Thoracic aorta (tissue), 2 donors: ENCODE measurements around the gene MAG. TPM values are rescaled to one million over a fixed set of nuclear protein-coding genes. Genes with fewer than 3 reads are reported as not detected.

Experiments used
- ATAC-seq: fragments of 150-250 bp; one replicate; pipeline ENCODE4 v1.8.0; 2017; ENCODE audit warnings: low read depth; ENCODE audit not compliant: insufficient number of reproducible peaks, low FRiP score
- DNase-seq: peaks from one replicate; pipeline ENCODE4 v3.0.0-alpha.2; 2020; ENCODE audit warnings: low spot score
- H3K27ac ChIP-seq, 2 donors: fragments of 200-600 bp; sonication (generic); 1 replicate in 1 of 2; 2 replicates in 1 of 2; pipeline ENCODE4 v1.5.1; 2016; ENCODE audit warnings: mild to moderate bottlenecking in 2 of 2, moderate library complexity in 2 of 2
- H3K27me3 ChIP-seq: fragments of 200-600 bp; sonication (generic); replicated peaks from 2 replicates; pipeline ENCODE4 v1.6.0; 2016; ENCODE audit warnings: mild to moderate bottlenecking; ENCODE audit not compliant: insufficient read depth
- H3K36me3 ChIP-seq: fragments of 200-600 bp; sonication (generic); one replicate; pipeline ENCODE4 v1.5.1; 2016
- H3K4me1 ChIP-seq, 2 donors: fragments of 200-600 bp; sonication (generic); 1 replicate in 1 of 2; 2 replicates in 1 of 2; pipeline versions ENCODE4 v1.5.1 to v1.6.0; 2016; ENCODE audit warnings: low read depth in 2 of 2, mild to moderate bottlenecking in 1 of 2; ENCODE audit not compliant: control insufficient read depth in 1 of 2
- H3K4me3 ChIP-seq: fragments of 200-600 bp; sonication (generic); 2 replicates; pipeline ENCODE4 v1.5.1; 2016; ENCODE audit warnings: mild to moderate bottlenecking
- H3K9me3 ChIP-seq: fragments of 200-600 bp; sonication (generic); 2 replicates; pipeline ENCODE4 v1.5.1; 2016
- CTCF ChIP-seq: fragments of 200-600 bp; sonication (generic); IDR thresholded peaks from one replicate; pipeline ENCODE4 v1.5.1; 2019; ENCODE audit warnings: antibody characterized with exemption
- total RNA-seq, 2 donors: library from RNA; depleted of rRNA; stranded (reverse); fragments of >200 nt; gene quantifications; one replicate each; pipeline versions ENCODE4 v1.1.0 to v1.2.3, GENCODE V29; 2016

The MAG gene
- total RNA-seq, 2 donors from 2014 or later, result 2.8 TPM; not detected in 1

GRCh38 chr19:35269438-35270117 is 22.4 kb upstream of the MAG start:
- TF ChIP-seq CTCF, result peak; percentile 77
- Histone ChIP-seq H3K9me3 (no peaks in the 10 kb centered on the region), H3K27ac (peak overlapping the region; percentile 77), H3K36me3 (peaks cover 30% of the 10 kb centered on the region), H3K4me3 (peak overlapping the region; percentile 81), H3K27me3 (no peaks in the 10 kb centered on the region), H3K4me1 (peaks cover 21 to 33% of the 10 kb centered on the region in 2 donors)
- no peak for DNase-seq
- no peak for ATAC-seq

DNA sequence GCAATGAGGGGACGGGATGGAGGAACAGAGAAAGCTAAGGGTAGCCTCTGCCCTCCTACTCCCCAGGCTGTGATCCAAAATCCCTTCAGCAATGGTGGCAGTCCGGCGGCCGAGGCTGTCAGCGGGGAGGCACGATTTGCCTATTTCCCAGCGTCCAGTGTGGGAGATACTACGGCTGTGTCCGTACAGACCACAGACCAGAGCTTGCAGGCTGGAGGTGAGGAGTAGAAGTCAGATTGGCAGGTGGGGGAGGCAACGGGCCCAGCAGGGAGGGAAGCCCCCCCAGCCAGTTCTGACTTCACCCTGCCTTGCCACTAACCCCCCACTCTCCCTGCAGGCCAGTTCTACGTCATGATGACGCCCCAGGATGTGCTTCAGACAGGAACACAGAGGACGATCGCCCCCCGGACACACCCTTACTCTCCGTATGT is 21.6 kb upstream of the MAG start:
- H3K36me3 ChIP-seq, result peaks cover 30% of the 10 kb centered on the region
- no peak for TF ChIP-seq CTCF
- H3K27me3 ChIP-seq, result no peaks in the 10 kb centered on the region
- no peak for ATAC-seq
- peaks cover 18 to 28% of the 10 kb centered on the region in 2 donors for H3K4me1 ChIP-seq
- no peaks in the 10 kb centered on the region for H3K9me3 ChIP-seq
- no peak for DNase-seq
- no peak overlapping the region for H3K27ac ChIP-seq
- H3K4me3 ChIP-seq, result no peak overlapping the region

- no peak for TF ChIP-seq CTCF
- Histone ChIP-seq H3K27ac (no peak overlapping the region), H3K4me3 (no peak overlapping the region), H3K36me3 (peaks cover 35% of the 10 kb centered on the region), H3K4me1 (peaks cover 9 to 16% of the 10 kb centered on the region in 2 donors), H3K27me3 (no peaks in the 10 kb centered on the region), H3K9me3 (no peaks in the 10 kb centered on the region)
- DNase-seq (no peak), ATAC-seq (no peak)
Observed at GRCh38 chr19:35271546-35271945, 20.4 kb upstream of the MAG start.

- no peak for TF ChIP-seq CTCF
- H3K4me1 ChIP-seq, result peaks cover 6 to 11% of the 10 kb centered on the region in 2 donors
- H3K36me3 ChIP-seq, result peaks cover 42% of the 10 kb centered on the region
- H3K9me3 ChIP-seq, result no peaks in the 10 kb centered on the region
- DNase-seq, result no peak
- no peak overlapping the region for H3K4me3 ChIP-seq
- no peak for ATAC-seq
- H3K27ac ChIP-seq, result no peak overlapping the region
- H3K27me3 ChIP-seq, result no peaks in the 10 kb centered on the region
Observed at GRCh38 chr19:35272122-35272719, 19.7 kb upstream of the MAG start.

GRCh38 chr19:35272954-35273649 is 18.9 kb upstream of the MAG start:
- TF ChIP-seq CTCF, result no peak
- peaks cover 42% of the 10 kb centered on the region for H3K36me3 ChIP-seq
- ATAC-seq (no peak), DNase-seq (no peak)
- H3K4me3 ChIP-seq, result no peak overlapping the region
- H3K27ac ChIP-seq, result no peak overlapping the region
- H3K4me1 ChIP-seq, result peaks cover 6 to 11% of the 10 kb centered on the region in 2 donors
- no peaks in the 10 kb centered on the region for H3K27me3 ChIP-seq
- H3K9me3 ChIP-seq, result no peaks in the 10 kb centered on the region
